SK-N-SH treated with all-trans-retinoic acid at 6 μM for 48 hours (cell line): ENCODE results near the gene ACSL5.

Experiments used
- ATAC-seq: fragments of 200-7000 bp; cut with Tn5 transposase; 3 replicates; pipeline ENCODE4 v1.9.1; 2020; ENCODE audit warnings: mild to moderate bottlenecking, moderate library complexity
- CSDC2 ChIP-seq: fragments of 250-450 bp; sonication (Bioruptor Pico); IDR thresholded peaks from 2 replicates; pipeline ENCODE4 v1.5.0; 2020; ENCODE audit warnings: mild to moderate bottlenecking, moderate library complexity
- GLIS3 ChIP-seq: fragments of 250-450 bp; sonication (Bioruptor Pico); IDR thresholded peaks from 2 replicates; pipeline ENCODE4 v1.5.0; 2020; ENCODE audit warnings: mild to moderate bottlenecking, moderate library complexity
- ISL1 ChIP-seq: fragments of 250-450 bp; sonication (Bioruptor Pico); IDR thresholded peaks from 2 replicates; pipeline ENCODE4 v2.1.2; 2022; ENCODE audit warnings: mild to moderate bottlenecking, moderate library complexity
- OSR1 ChIP-seq: fragments of 250-450 bp; sonication (Bioruptor Pico); IDR thresholded peaks from 2 replicates; pipeline ENCODE4 v1.8.0; 2022; ENCODE audit warnings: moderate library complexity, mild to moderate bottlenecking, inconsistent platforms
- POU6F1 ChIP-seq: fragments of 250-450 bp; sonication (Bioruptor Pico); IDR thresholded peaks from 2 replicates; pipeline ENCODE4 v1.8.0; 2021; ENCODE audit warnings: low read depth, mild to moderate bottlenecking, moderate library complexity, borderline replicate concordance
- SNAI2 ChIP-seq: fragments of 250-450 bp; sonication (Bioruptor Pico); IDR thresholded peaks from 2 replicates; pipeline ENCODE4 v1.5.0; 2020; ENCODE audit warnings: mild to moderate bottlenecking, moderate library complexity
- TCF4 ChIP-seq: fragments of 250-450 bp; sonication (Bioruptor Pico); IDR thresholded peaks from 2 replicates; pipeline ENCODE4 v1.8.0; 2021; ENCODE audit warnings: mild to moderate bottlenecking, moderate library complexity, borderline replicate concordance
- TOX ChIP-seq: fragments of 250-450 bp; sonication (Bioruptor Pico); IDR thresholded peaks from 2 replicates; pipeline ENCODE4 v1.8.0; 2021; ENCODE audit warnings: mild to moderate bottlenecking, moderate library complexity, borderline replicate concordance
- ZC3H10 ChIP-seq: fragments of 250-450 bp; sonication (Bioruptor Pico); IDR thresholded peaks from 2 replicates; pipeline ENCODE4 v1.5.1; 2021; ENCODE audit warnings: mild to moderate bottlenecking, moderate library complexity
- ZFP30 ChIP-seq: fragments of 450-650 bp; formaldehyde crosslinking; IDR thresholded peaks from 2 replicates; pipeline ENCODE4 v1.5.0; 2022; ENCODE audit warnings: mild to moderate bottlenecking, moderate library complexity
- ZNF565 ChIP-seq: fragments of 450-650 bp; formaldehyde crosslinking; conservative IDR thresholded peaks from 2 replicates; pipeline ENCODE4 v1.5.0; 2020; ENCODE audit warnings: low read depth, mild to moderate bottlenecking, moderate library complexity
- ZNF70 ChIP-seq: fragments of 450-650 bp; formaldehyde crosslinking; IDR thresholded peaks from 2 replicates; pipeline ENCODE4 v1.5.0; 2020; ENCODE audit warnings: mild to moderate bottlenecking, moderate library complexity
- ZNF8 ChIP-seq: fragments of 450-650 bp; formaldehyde crosslinking; IDR thresholded peaks from 2 replicates; pipeline ENCODE4 v1.5.0; 2020; ENCODE audit warnings: mild to moderate bottlenecking, moderate library complexity
- TF ChIP-seq, protein P1 (sequence below): fragments of 250-450 bp; sonication (Bioruptor Pico); IDR thresholded peaks from 2 replicates; pipeline ENCODE4 v1.8.0; 2020; ENCODE audit warnings: mild to moderate bottlenecking, moderate library complexity, borderline replicate concordance
- TF ChIP-seq, protein P2 (sequence below): fragments of 250-450 bp; sonication (Bioruptor Pico); IDR thresholded peaks from 2 replicates; pipeline ENCODE4 v1.5.1; 2021; ENCODE audit warnings: mild to moderate bottlenecking, moderate library complexity

The ACSL5 gene

GRCh38 chr10:112349521-112350085 lies 24.3 kb upstream of the ACSL5 start:
- no peak for TF ChIP-seq ZNF565 (CRISPR knock-in tag)
- no peak for TF ChIP-seq ZNF70 (CRISPR knock-in tag)
- TF ChIP-seq GLIS3 (CRISPR knock-in tag), result no peak
- ATAC-seq, result no peak

DNA sequence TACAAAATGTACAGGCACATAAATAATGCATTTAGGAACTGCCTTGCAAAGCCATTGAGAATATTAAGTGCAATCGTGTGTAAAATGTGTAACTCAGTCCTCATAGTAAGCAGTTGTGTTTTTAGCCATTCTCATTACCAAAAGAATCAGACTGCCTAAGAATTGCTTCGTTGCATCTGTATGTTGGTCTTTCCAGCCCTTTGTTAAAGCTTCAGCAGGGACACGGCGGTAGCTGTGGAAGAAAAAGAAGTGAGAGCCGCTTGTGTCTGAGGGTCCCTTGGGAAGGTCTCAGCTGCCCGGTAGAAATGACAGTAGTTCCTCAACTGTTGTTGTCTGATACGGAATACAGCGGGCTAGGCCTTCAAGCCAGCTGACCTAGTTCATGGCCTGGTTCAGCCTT lies 22.8 kb upstream of the ACSL5 start:
- TF ChIP-seq, protein P1, sequence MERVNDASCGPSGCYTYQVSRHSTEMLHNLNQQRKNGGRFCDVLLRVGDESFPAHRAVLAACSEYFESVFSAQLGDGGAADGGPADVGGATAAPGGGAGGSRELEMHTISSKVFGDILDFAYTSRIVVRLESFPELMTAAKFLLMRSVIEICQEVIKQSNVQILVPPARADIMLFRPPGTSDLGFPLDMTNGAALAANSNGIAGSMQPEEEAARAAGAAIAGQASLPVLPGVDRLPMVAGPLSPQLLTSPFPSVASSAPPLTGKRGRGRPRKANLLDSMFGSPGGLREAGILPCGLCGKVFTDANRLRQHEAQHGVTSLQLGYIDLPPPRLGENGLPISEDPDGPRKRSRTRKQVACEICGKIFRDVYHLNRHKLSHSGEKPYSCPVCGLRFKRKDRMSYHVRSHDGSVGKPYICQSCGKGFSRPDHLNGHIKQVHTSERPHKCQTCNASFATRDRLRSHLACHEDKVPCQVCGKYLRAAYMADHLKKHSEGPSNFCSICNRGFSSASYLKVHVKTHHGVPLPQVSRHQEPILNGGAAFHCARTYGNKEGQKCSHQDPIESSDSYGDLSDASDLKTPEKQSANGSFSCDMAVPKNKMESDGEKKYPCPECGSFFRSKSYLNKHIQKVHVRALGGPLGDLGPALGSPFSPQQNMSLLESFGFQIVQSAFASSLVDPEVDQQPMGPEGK (CRISPR knock-in tag), result no peak
- no peak for TF ChIP-seq TCF4 (CRISPR knock-in tag)
- no peak for TF ChIP-seq POU6F1 (CRISPR knock-in tag)
- no peak for TF ChIP-seq ZNF8 (CRISPR knock-in tag)
- TF ChIP-seq OSR1 (CRISPR knock-in tag), result no peak
- TF ChIP-seq GLIS3 (CRISPR knock-in tag), result no peak
- TF ChIP-seq, protein P2, sequence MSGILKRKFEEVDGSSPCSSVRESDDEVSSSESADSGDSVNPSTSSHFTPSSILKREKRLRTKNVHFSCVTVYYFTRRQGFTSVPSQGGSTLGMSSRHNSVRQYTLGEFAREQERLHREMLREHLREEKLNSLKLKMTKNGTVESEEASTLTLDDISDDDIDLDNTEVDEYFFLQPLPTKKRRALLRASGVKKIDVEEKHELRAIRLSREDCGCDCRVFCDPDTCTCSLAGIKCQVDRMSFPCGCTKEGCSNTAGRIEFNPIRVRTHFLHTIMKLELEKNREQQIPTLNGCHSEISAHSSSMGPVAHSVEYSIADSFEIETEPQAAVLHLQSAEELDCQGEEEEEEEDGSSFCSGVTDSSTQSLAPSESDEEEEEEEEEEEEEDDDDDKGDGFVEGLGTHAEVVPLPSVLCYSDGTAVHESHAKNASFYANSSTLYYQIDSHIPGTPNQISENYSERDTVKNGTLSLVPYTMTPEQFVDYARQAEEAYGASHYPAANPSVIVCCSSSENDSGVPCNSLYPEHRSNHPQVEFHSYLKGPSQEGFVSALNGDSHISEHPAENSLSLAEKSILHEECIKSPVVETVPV (CRISPR knock-in tag), result no peak
- no peak for TF ChIP-seq ISL1 (CRISPR knock-in tag)
- no peak for ATAC-seq

DNA sequence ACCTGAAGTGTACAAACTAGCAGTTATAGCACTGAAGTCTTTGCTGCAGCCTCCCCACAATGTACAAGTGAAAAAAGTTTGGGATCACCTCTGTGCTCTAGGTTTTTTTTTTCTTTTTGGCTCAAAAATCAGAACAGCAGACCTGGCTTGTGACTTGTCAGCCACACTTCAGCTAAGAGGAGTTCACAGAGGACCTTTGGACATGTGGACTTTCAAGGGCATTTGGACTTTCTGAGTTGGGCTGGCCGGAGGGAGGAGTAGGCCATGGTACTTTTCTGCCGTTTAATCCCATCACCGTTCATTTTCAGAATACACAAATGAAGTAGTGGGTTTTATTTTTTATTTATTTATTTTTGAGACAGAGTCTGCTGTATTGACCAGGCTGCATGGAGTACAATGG lies 21.9 kb upstream of the ACSL5 start:
- TF ChIP-seq SNAI2 (CRISPR knock-in tag), result no peak
- TF ChIP-seq ZNF565 (CRISPR knock-in tag), result no peak
- no peak for TF ChIP-seq TOX (CRISPR knock-in tag)
- no peak for TF ChIP-seq ZNF70 (CRISPR knock-in tag)
- TF ChIP-seq, protein P2 (CRISPR knock-in tag), result no peak
- no peak for TF ChIP-seq ZFP30
- no peak for ATAC-seq

DNA sequence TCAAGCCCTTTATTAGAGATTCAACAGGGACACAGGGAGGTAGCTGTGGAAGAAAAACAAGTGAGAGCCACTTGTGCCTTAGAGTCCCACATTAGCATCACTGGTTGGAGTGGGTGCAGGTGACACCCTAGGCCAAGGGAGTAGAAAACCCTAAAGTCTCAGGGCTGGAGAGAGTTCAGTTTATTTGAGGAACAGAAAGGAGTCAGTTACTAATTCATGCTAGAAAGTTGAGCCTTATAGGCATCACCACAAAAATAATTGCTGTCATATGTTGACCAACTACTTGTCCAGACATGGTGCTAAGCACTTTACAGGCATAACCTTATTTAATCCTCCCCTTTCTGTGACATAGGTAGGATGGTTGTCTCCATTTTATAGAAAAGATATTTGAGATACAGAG lies 20.9 kb upstream of the ACSL5 start:
- no peak for TF ChIP-seq CSDC2 (CRISPR knock-in tag)
- no peak for TF ChIP-seq TCF4 (CRISPR knock-in tag)
- TF ChIP-seq, protein P1 (CRISPR knock-in tag), result no peak
- TF ChIP-seq TOX (CRISPR knock-in tag), result no peak
- ATAC-seq, result no peak

DNA sequence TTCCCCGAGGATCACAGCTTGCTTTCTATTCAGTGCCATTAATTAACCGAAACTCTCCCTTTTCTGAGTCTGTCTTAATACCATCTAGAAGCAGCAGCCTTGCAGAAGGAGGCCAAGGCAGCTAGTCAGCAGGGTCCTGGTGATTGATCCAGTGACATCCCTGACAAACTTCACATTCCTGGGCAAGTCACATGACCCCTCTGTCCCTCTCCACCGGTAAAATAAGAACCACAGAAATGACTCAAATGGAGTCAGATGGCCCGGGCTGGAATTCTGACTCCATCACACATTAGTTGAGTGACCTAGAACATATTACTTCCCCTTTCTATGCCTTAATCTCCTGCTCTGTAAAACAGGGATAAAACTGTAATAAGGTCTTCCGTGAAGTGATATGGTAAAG lies 17.2 kb upstream of the ACSL5 start:
- TF ChIP-seq ZC3H10 (CRISPR knock-in tag) (no peak), CSDC2 (CRISPR knock-in tag) (no peak)
- ATAC-seq, result no peak
